OCI-LY7 (cell line): ENCODE measurements around the gene HNRNPU. TPM values are rescaled to one million over a fixed set of nuclear protein-coding genes. Genes with fewer than 3 reads are reported as not detected.

Experiments used
- BruUV-seq: library from RNA; stranded (reverse); fragments of 400-500 nt; replicated peaks from 2 replicates; lab custom pipeline; 2021; lab: Mats Ljungman, UMichigan
- CTCF ChIA-PET: fragments of 300-600 bp; sonication (Branson Sonifier 250); formaldehyde crosslinking; loops from one replicate; lab custom pipeline; 2022; ENCODE audit warnings: antibody characterized with exemption; ENCODE audit not compliant: unreplicated experiment; lab: Charles Lee
- POLR2A ChIA-PET: fragments of 300-600 bp; sonication (Branson Sonifier 250); formaldehyde crosslinking; loops from one replicate; lab custom pipeline; 2022; ENCODE audit warnings: antibody characterized with exemption; lab: Charles Lee
- DNase-seq: peaks from one replicate; pipeline ENCODE4 v3.0.0-alpha.2; 2015; ENCODE audit warnings: low spot score
- H2AFZ ChIP-seq: fragments of 200-600 bp; sonication (generic), shearing (Covaris generic); 2 replicates; pipeline ENCODE4 v1.6.1; 2014; ENCODE audit warnings: mild to moderate bottlenecking, antibody characterized with exemption, low read length, moderate library complexity
- H3K27ac ChIP-seq: fragments of 200-600 bp; sonication (generic); 2 replicates; pipeline ENCODE4 v1.5.1; 2014; ENCODE audit warnings: mixed run types, low read depth, mild to moderate bottlenecking, moderate library complexity, low read length, inconsistent platforms; ENCODE audit not compliant: poor library complexity, severe bottlenecking
- H3K36me3 ChIP-seq: fragments of 200-600 bp; sonication (generic); 2 replicates; pipeline ENCODE4 v1.6.1; 2014; ENCODE audit warnings: mild to moderate bottlenecking, antibody characterized with exemption, low read length, moderate library complexity, mixed read lengths; ENCODE audit not compliant: insufficient read depth
- H3K4me1 ChIP-seq: fragments of 200-600 bp; sonication (generic); 2 replicates; pipeline ENCODE4 v1.5.1; 2014; ENCODE audit warnings: mild to moderate bottlenecking, low read length; ENCODE audit not compliant: insufficient read depth, poor library complexity, severe bottlenecking
- H3K4me2 ChIP-seq: fragments of 200-600 bp; sonication (generic); 2 replicates; pipeline ENCODE4 v1.6.1; 2014; ENCODE audit warnings: mild to moderate bottlenecking, low read length
- H3K4me3 ChIP-seq: fragments of 200-600 bp; sonication (generic); 2 replicates; pipeline ENCODE4 v1.5.1; 2014; ENCODE audit warnings: mild to moderate bottlenecking, low read depth, low read length; ENCODE audit not compliant: poor library complexity, severe bottlenecking
- H3K79me2 ChIP-seq: fragments of 200-600 bp; sonication (generic); 2 replicates; pipeline ENCODE4 v1.6.1; 2016; ENCODE audit warnings: low read depth, mild to moderate bottlenecking, low read length, moderate library complexity, mixed read lengths; ENCODE audit not compliant: insufficient read depth
- H3K9me2 ChIP-seq: fragments of 200-600 bp; sonication (generic); 2 replicates; pipeline ENCODE4 v1.6.1; 2016; ENCODE audit warnings: mild to moderate bottlenecking, low read length, mixed read lengths; ENCODE audit not compliant: insufficient read depth
- H3K9me3 ChIP-seq: fragments of 200-600 bp; sonication (generic); 2 replicates; pipeline ENCODE4 v1.6.1; 2014; ENCODE audit warnings: mild to moderate bottlenecking, mixed run types, low read length, mixed read lengths
- H4K20me1 ChIP-seq: fragments of 200-600 bp; sonication (generic); 2 replicates; pipeline ENCODE4 v1.6.1; 2014; ENCODE audit warnings: mild to moderate bottlenecking, antibody characterized with exemption, low read length, moderate library complexity, mixed read lengths; ENCODE audit not compliant: insufficient read depth
- CTCF ChIP-seq: fragments of 200-600 bp; sonication (generic); conservative IDR thresholded peaks from 2 replicates; pipeline ENCODE4 v1.5.1; 2014; ENCODE audit warnings: mild to moderate bottlenecking, antibody characterized with exemption, low read length, moderate library complexity, mixed read lengths
- EZH2phosphoT487 ChIP-seq: fragments of 200-600 bp; sonication (generic); IDR thresholded peaks from 2 replicates; pipeline ENCODE4 v1.6.1; 2018; ENCODE audit warnings: low read depth, borderline replicate concordance, mild to moderate bottlenecking, mixed run types, antibody characterized with exemption, low read length, moderate library complexity, mixed read lengths
- intact Hi-C: fragments of 100-400 bp; cut with micrococcal nuclease; formaldehyde crosslinking; loops from one replicate; pipeline ENCODE4 v1.10.0; 2022; ENCODE audit not compliant: unreplicated experiment
- total RNA-seq, 2 experiments: library from RNA; depleted of rRNA in 1 of 2; stranded (reverse); fragments of >200 nt in 1 of 2; shearing (Covaris generic) in 1 of 2; gene quantifications; 2 replicates each; pipeline ENCODE4 v1.2.3, GENCODE V29; 2014 to 2022

HNRNPU gene
- total RNA-seq, 2 experiments from 2014 or later: 426 to 650 TPM

GRCh38 chr1:244863491-244864252, 671 bp downstream of the HNRNPU start:
- no peak for TF ChIP-seq EZH2phosphoT487
- TF ChIP-seq CTCF: no peak
- Histone ChIP-seq H3K9me2 (no peaks in the 10 kb centered on the region), H3K4me1 (peaks cover 52% of the 10 kb centered on the region), H3K4me3 (peak overlapping the region; percentile 84), H2AFZ (no peak overlapping the region), H3K4me2 (peak overlapping the region; percentile 64), H3K79me2 (peaks cover 75% of the 10 kb centered on the region), H3K36me3 (peaks cover 53% of the 10 kb centered on the region), H3K9me3 (no peaks in the 10 kb centered on the region), H4K20me1 (peaks cover 41% of the 10 kb centered on the region), H3K27ac (peak overlapping the region; percentile 86)
- DNase-seq: peak; percentile 53
- POLR2A ChIA-PET: interaction anchor here (0.9 to 6.2 kb wide), 17 partner anchors 13 to 179 kb away, joined by 3 to 83 read pairs (median 6); partner anchors contain the start of gene COX20
- CTCF ChIA-PET: interaction anchor here (0.6 to 2.1 kb wide), 5 partner anchors 11 to 179 kb away, joined by 3 to 8 read pairs (median 5); partner anchors contain the start of gene COX20
- BruUV-seq: TSS peak; percentile 86
- intact Hi-C loops: loop anchor here (1.0 to 2.0 kb wide), 5 partner anchors 28 to 211 kb away; partner anchors contain the start of genes COX20 and DESI2

DNA sequence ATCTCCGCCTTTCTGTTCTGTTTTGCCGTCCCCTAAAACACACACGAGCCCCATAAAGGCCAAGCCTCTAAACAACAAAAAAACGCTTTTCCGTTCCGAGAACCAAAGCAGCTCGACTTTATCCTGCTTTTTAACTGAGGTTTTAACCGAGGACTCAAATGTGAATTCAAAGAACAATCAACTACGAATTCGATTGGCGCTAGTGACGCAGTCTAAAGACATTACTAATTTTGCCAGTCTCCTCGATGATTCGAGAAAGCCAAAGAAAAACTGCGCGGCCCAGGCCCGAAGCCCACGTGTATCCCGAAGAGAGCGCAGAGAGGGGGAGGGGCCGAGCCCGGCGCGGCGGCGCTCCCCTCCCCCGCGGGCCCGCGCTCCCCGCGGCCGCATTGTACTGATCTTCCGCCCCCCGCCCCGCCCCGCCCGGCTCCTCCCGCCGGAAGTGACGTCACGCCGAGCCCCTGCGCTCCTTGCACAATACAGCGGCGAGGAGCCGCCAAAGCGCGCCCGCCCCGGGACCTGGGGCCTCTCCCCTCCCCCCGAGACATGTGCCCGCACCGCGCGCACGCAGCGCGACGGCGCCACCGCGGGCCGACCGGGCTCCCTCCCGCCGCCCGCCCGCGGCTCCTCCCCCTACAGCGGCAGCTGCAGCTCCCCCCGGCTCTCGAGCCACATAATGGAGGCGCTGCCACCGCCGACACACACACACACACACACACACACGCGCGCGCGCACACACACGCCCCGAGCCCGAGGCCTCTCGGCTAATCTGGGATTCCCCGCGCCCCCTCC, 1.4 kb downstream of the HNRNPU start:
- intact Hi-C loops: loop anchor here (1.0 to 2.0 kb wide), 3 partner anchors 28 to 210 kb away; partner anchors contain the start of genes COX20 and DESI2
- Histone ChIP-seq H3K9me2 (no peaks in the 10 kb centered on the region), H3K9me3 (no peaks in the 10 kb centered on the region), H3K4me3 (peak overlapping the region; percentile 84), H3K79me2 (peaks cover 83% of the 10 kb centered on the region), H4K20me1 (peaks cover 49% of the 10 kb centered on the region), H3K36me3 (peaks cover 61% of the 10 kb centered on the region), H3K4me1 (peaks cover 60% of the 10 kb centered on the region), H2AFZ (no peak overlapping the region), H3K27ac (peak overlapping the region; percentile 86), H3K4me2 (peak overlapping the region; percentile 84)
- TF ChIP-seq CTCF: no peak
- peak; percentile 96 for DNase-seq
- CTCF ChIA-PET: interaction anchor here (0.6 to 2.1 kb wide), 4 partner anchors 27 to 179 kb away, joined by 3 to 8 read pairs (median 3); partner anchors contain the start of gene COX20
- BruUV-seq: no TSS peak
- POLR2A ChIA-PET: interaction anchor here (0.8 to 6.2 kb wide), 13 partner anchors 12 to 180 kb away, joined by 3 to 83 read pairs (median 7); partner anchors contain the start of gene COX20
